KMS-11 (cell line): ENCODE data around the gene SLC39A13.

Experiments
- H2AFZ ChIP-seq: fragments of 200-600 bp; sonication (generic); 2 replicates; pipeline ENCODE4 v1.6.1; 2016; ENCODE audit warnings: antibody characterized with exemption, mixed run types, low read depth
- H3K27ac ChIP-seq: fragments of 200-600 bp; sonication (generic); 2 replicates; pipeline ENCODE4 v1.6.1; 2016; ENCODE audit warnings: mild to moderate bottlenecking, mixed run types
- H3K27me3 ChIP-seq: fragments of 200-600 bp; sonication (generic); 2 replicates; pipeline ENCODE4 v1.6.1; 2017; ENCODE audit warnings: mild to moderate bottlenecking, low read depth, mixed run types, moderate library complexity; ENCODE audit not compliant: insufficient read depth
- H3K36me3 ChIP-seq: fragments of 200-600 bp; sonication (generic); 2 replicates; pipeline ENCODE4 v1.6.1; 2017; ENCODE audit warnings: mild to moderate bottlenecking, mixed run types; ENCODE audit not compliant: insufficient read depth
- H3K4me1 ChIP-seq: fragments of 200-600 bp; sonication (generic); 2 replicates; pipeline ENCODE4 v1.6.1; 2016; ENCODE audit warnings: mild to moderate bottlenecking, low read depth, mixed run types; ENCODE audit not compliant: poor library complexity, severe bottlenecking
- H3K4me2 ChIP-seq: fragments of 200-600 bp; sonication (generic); 2 replicates; pipeline ENCODE4 v1.7.0; 2016; ENCODE audit warnings: mild to moderate bottlenecking, mixed run types
- H3K4me3 ChIP-seq: fragments of 200-600 bp; sonication (generic); IDR thresholded peaks from 2 replicates; pipeline ENCODE4 v1.6.1; 2017; ENCODE audit warnings: low read depth, low read length, mixed read lengths; ENCODE audit not compliant: insufficient read depth
- H3K79me2 ChIP-seq: fragments of 200-600 bp; sonication (generic); 2 replicates; pipeline ENCODE4 v1.6.1; 2016; ENCODE audit warnings: low read depth, mixed run types; ENCODE audit not compliant: insufficient read depth
- H3K9ac ChIP-seq: fragments of 200-600 bp; sonication (generic); 2 replicates; pipeline ENCODE4 v1.6.1; 2016; ENCODE audit warnings: mild to moderate bottlenecking, mixed run types
- H4K20me1 ChIP-seq: fragments of 200-600 bp; sonication (generic); 2 replicates; pipeline ENCODE4 v1.6.1; 2016; ENCODE audit warnings: mild to moderate bottlenecking, mixed run types; ENCODE audit not compliant: insufficient read depth
- TF ChIP-seq, protein P1 (sequence below): fragments of 200-600 bp; sonication (generic); conservative IDR thresholded peaks from 2 replicates; pipeline ENCODE4 v1.6.1; 2017; ENCODE audit warnings: low read depth, mild to moderate bottlenecking, antibody characterized with exemption, low read length, moderate library complexity, mixed read lengths

SLC39A13 gene

DNA sequence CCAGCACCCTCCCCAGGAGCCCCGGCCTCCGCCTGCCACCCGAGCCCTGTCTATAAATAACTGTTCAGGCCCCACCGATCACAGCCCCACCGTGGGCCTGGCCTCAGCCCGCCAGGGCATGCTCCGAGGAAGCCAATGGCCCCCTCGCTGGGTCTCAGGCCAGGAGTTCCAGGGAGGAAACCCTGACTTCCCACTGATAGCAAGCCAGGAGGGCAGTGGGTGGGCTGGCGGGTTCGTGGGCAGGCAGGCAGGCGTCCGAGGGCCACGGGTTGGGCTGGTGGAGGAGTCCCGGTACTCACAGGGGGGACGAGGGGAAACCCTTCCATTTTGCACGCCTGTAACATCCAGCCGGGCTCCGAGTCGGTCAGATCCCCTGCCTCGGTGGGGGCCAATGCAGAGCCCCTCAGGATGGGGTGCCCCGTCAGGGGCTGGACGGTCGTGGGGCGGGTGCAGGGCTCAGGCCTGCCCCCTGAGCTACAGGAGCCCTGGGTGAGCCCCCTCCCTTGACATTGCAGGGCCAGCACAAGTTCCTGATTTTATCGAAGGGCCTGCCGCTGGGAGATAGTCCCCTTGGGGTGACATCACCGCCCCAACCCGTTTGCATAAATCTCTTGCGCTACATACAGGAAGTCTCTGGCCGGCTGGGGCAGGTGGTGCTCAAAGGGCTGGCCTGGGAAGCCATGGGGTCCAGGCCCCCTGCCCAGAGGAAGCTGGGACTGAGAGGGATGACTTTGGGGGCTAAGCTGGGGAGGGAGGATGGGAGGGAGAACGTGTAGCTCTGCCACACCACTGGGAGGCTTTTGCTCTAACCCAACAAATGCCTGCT is 30.2 kb upstream of the SLC39A13 start, which contains the start of gene SPI1:
Gene SPI1 (minus strand): TSS at position 538 of the 826 bp plus-strand sequence. CDS start 194 bp downstream, at position 344.
- Histone ChIP-seq H4K20me1 (no peaks in the 10 kb centered on the region), H3K27ac (no peak within 1 kb of the TSS), H3K27me3 (no peaks in the 10 kb centered on the region), H3K4me1 (peaks cover 4% of the 10 kb centered on the region), H3K4me2 (no peak within 1 kb of the TSS), H3K4me3 (no peak within 1 kb of the TSS), H3K79me2 (no peaks in the 10 kb centered on the region), H3K9ac (no peak within 1 kb of the TSS), H2AFZ (no peak within 1 kb of the TSS), H3K36me3 (no peaks in the 10 kb centered on the region)
- TF ChIP-seq, protein P1, sequence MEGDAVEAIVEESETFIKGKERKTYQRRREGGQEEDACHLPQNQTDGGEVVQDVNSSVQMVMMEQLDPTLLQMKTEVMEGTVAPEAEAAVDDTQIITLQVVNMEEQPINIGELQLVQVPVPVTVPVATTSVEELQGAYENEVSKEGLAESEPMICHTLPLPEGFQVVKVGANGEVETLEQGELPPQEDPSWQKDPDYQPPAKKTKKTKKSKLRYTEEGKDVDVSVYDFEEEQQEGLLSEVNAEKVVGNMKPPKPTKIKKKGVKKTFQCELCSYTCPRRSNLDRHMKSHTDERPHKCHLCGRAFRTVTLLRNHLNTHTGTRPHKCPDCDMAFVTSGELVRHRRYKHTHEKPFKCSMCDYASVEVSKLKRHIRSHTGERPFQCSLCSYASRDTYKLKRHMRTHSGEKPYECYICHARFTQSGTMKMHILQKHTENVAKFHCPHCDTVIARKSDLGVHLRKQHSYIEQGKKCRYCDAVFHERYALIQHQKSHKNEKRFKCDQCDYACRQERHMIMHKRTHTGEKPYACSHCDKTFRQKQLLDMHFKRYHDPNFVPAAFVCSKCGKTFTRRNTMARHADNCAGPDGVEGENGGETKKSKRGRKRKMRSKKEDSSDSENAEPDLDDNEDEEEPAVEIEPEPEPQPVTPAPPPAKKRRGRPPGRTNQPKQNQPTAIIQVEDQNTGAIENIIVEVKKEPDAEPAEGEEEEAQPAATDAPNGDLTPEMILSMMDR: no peak

- Histone ChIP-seq H3K79me2 (no peaks in the 10 kb centered on the region), H3K27me3 (no peaks in the 10 kb centered on the region), H3K36me3 (no peaks in the 10 kb centered on the region), H2AFZ (no peak overlapping the region), H3K27ac (no peak overlapping the region), H3K9ac (no peak overlapping the region), H3K4me3 (no peak overlapping the region), H3K4me2 (no peak overlapping the region), H4K20me1 (no peaks in the 10 kb centered on the region), H3K4me1 (peaks cover 4% of the 10 kb centered on the region)
- TF ChIP-seq, protein P1: no peak
Measured at GRCh38 chr11:47378836-47379170, 29.6 kb upstream of the SLC39A13 start.

GRCh38 chr11:47379317-47379716 is 29.1 kb upstream of the SLC39A13 start:
- no peak overlapping the region for H3K9ac ChIP-seq
- no peak overlapping the region for H3K4me2 ChIP-seq
- no peak overlapping the region for H3K27ac ChIP-seq
- H3K4me3 ChIP-seq: no peak overlapping the region
- TF ChIP-seq, protein P1: no peak
- H4K20me1 ChIP-seq: no peaks in the 10 kb centered on the region
- H3K36me3 ChIP-seq: no peaks in the 10 kb centered on the region
- H3K27me3 ChIP-seq: no peaks in the 10 kb centered on the region
- no peaks in the 10 kb centered on the region for H3K4me1 ChIP-seq
- no peaks in the 10 kb centered on the region for H3K79me2 ChIP-seq
- no peak overlapping the region for H2AFZ ChIP-seq

GRCh38 chr11:47380078-47380477 is 28.3 kb upstream of the SLC39A13 start:
- no peaks in the 10 kb centered on the region for H3K4me1 ChIP-seq
- TF ChIP-seq, protein P1: no peak
- H3K79me2 ChIP-seq: no peaks in the 10 kb centered on the region
- no peaks in the 10 kb centered on the region for H3K27me3 ChIP-seq
- H3K27ac ChIP-seq: no peak overlapping the region
- no peak overlapping the region for H2AFZ ChIP-seq
- H3K36me3 ChIP-seq: no peaks in the 10 kb centered on the region
- no peak overlapping the region for H3K4me3 ChIP-seq
- no peaks in the 10 kb centered on the region for H4K20me1 ChIP-seq
- H3K9ac ChIP-seq: no peak overlapping the region
- H3K4me2 ChIP-seq: no peak overlapping the region
